ENCODE measurements around the gene RNF103.
A peak's percentile ranks its signal among the peaks of the same experiment; 100 is the strongest.
"Not testable (repeated sequence)": the region's sequence is repeated elsewhere in the genome, so short reads cannot be mapped to it uniquely, and the experiment has no call there.

Gene RNF103

GRCh38 chr2:86615596-86615995 lies 8.1 kb downstream of the RNF103 start:
- Mint-ChIP-seq H3K27ac (no peak overlapping the region), H3K27me3 (ENCODE audit: low read depth) (no peaks in the 10 kb centered on the region), H3K9me3 (no peaks in the 10 kb centered on the region), H3K4me3 (no peak overlapping the region), H3K4me1 (ENCODE audit: low read depth) (peaks cover 38% of the 10 kb centered on the region), H3K36me3 (ENCODE audit: low read depth) (peaks cover 51% of the 10 kb centered on the region)

GRCh38 chr2:86613515-86613914 lies 10.2 kb downstream of the RNF103 start:
- Mint-ChIP-seq H3K27me3 (ENCODE audit: low read depth) (no peaks in the 10 kb centered on the region), H3K36me3 (ENCODE audit: low read depth) (peaks cover 43% of the 10 kb centered on the region), H3K4me1 (ENCODE audit: low read depth) (peaks cover 33% of the 10 kb centered on the region), H3K4me3 (no peak overlapping the region), H3K9me3 (no peaks in the 10 kb centered on the region), H3K27ac (no peak overlapping the region)

- Mint-ChIP-seq H3K9me3 (no peaks in the 10 kb centered on the region), H3K27me3 (ENCODE audit: low read depth) (no peaks in the 10 kb centered on the region), H3K27ac (no peak overlapping the region), H3K4me1 (ENCODE audit: low read depth) (peaks cover 25% of the 10 kb centered on the region), H3K4me3 (no peak overlapping the region), H3K36me3 (ENCODE audit: low read depth) (peaks cover 36% of the 10 kb centered on the region)
Measured at GRCh38 chr2:86610871-86611270, 12.8 kb downstream of the RNF103 start.

- Mint-ChIP-seq H3K4me3 (no peak overlapping the region), H3K27me3 (ENCODE audit: low read depth) (no peaks in the 10 kb centered on the region), H3K27ac (no peak overlapping the region), H3K36me3 (ENCODE audit: low read depth) (peaks cover 46% of the 10 kb centered on the region), H3K4me1 (ENCODE audit: low read depth) (peaks cover 23% of the 10 kb centered on the region), H3K9me3 (no peaks in the 10 kb centered on the region)
Measured at GRCh38 chr2:86608832-86609410, 14.7 kb downstream of the RNF103 start.

- Mint-ChIP-seq H3K4me3 (no peak overlapping the region), H3K27me3 (ENCODE audit: low read depth) (no peaks in the 10 kb centered on the region), H3K27ac (no peak overlapping the region), H3K4me1 (ENCODE audit: low read depth) (peaks cover 5% of the 10 kb centered on the region), H3K36me3 (ENCODE audit: low read depth) (peaks cover 30% of the 10 kb centered on the region), H3K9me3 (no peaks in the 10 kb centered on the region)
Measured at GRCh38 chr2:86603905-86604304, 19.8 kb downstream of the RNF103 start.

- H3K9me3 Mint-ChIP-seq: peaks cover 3% of the 10 kb centered on the region
Measured at GRCh38 chr2:86598966-86599365, 24.7 kb downstream of the RNF103 start.

GRCh38 chr2:86596118-86596517 lies 27.5 kb downstream of the RNF103 start:
- H3K27me3 Mint-ChIP-seq (ENCODE audit: low read depth): peaks cover 25% of the 10 kb centered on the region
- H3K9me3 Mint-ChIP-seq: peaks cover 4% of the 10 kb centered on the region
- no peak overlapping the region for H3K27ac Mint-ChIP-seq
- H3K36me3 Mint-ChIP-seq (ENCODE audit: low read depth): peaks cover 1% of the 10 kb centered on the region
- H3K4me1 Mint-ChIP-seq (ENCODE audit: low read depth): no peaks in the 10 kb centered on the region
- H3K4me3 Mint-ChIP-seq: no peak overlapping the region

More at GRCh38 chr2:86598966-86599365, 24.7 kb downstream of the RNF103 start:
- Mint-ChIP-seq H3K4me1 (ENCODE audit: low read depth) (no peaks in the 10 kb centered on the region), H3K27ac (no peak overlapping the region), H3K4me3 (no peak overlapping the region), H3K36me3 (ENCODE audit: low read depth) (peaks cover 9% of the 10 kb centered on the region), H3K27me3 (ENCODE audit: low read depth) (peaks cover 7% of the 10 kb centered on the region)

GRCh38 chr2:86593266-86593665 lies 30.4 kb downstream of the RNF103 start:
- Mint-ChIP-seq H3K9me3 (peaks cover 12% of the 10 kb centered on the region), H3K27me3 (ENCODE audit: low read depth) (peaks cover 35% of the 10 kb centered on the region), H3K27ac (no peak overlapping the region), H3K4me1 (ENCODE audit: low read depth) (no peaks in the 10 kb centered on the region), H3K4me3 (no peak overlapping the region), H3K36me3 (ENCODE audit: low read depth) (peaks cover 1% of the 10 kb centered on the region)

GRCh38 chr2:86592547-86593230 lies 31.0 kb downstream of the RNF103 start:
- H3K9me3 Mint-ChIP-seq: peaks cover 12% of the 10 kb centered on the region
- peaks cover 36% of the 10 kb centered on the region for H3K27me3 Mint-ChIP-seq (ENCODE audit: low read depth)
- H3K4me3 Mint-ChIP-seq: no peak overlapping the region
- no peaks in the 10 kb centered on the region for H3K4me1 Mint-ChIP-seq (ENCODE audit: low read depth)
- no peak overlapping the region for H3K27ac Mint-ChIP-seq
- peaks cover 1% of the 10 kb centered on the region for H3K36me3 Mint-ChIP-seq (ENCODE audit: low read depth)

- H3K36me3 Mint-ChIP-seq (ENCODE audit: low read depth); H3K4me1 Mint-ChIP-seq (ENCODE audit: low read depth); H3K4me3 Mint-ChIP-seq; H3K27ac Mint-ChIP-seq; H3K9me3 Mint-ChIP-seq: not testable (repeated sequence)
- H3K27me3 Mint-ChIP-seq (ENCODE audit: low read depth): peaks cover 33% of the 10 kb centered on the region
Measured at GRCh38 chr2:86589701-86590100, 34.0 kb downstream of the RNF103 start.

GRCh38 chr2:86584151-86584913 lies 39.3 kb downstream of the RNF103 start:
- peak overlapping the region; percentile 45 for H3K4me3 Mint-ChIP-seq
- peaks cover 9% of the 10 kb centered on the region for H3K27me3 Mint-ChIP-seq (ENCODE audit: low read depth)
- peak overlapping the region; percentile 88 for H3K27ac Mint-ChIP-seq
- H3K9me3 Mint-ChIP-seq: peaks cover 15% of the 10 kb centered on the region
- H3K4me1 Mint-ChIP-seq (ENCODE audit: low read depth): peaks cover 6% of the 10 kb centered on the region
- H3K36me3 Mint-ChIP-seq (ENCODE audit: low read depth): peaks cover 1% of the 10 kb centered on the region

GRCh38 chr2:86580560-86580959 lies 43.1 kb downstream of the RNF103 start:
- H3K27ac Mint-ChIP-seq: no peak overlapping the region
- H3K4me3 Mint-ChIP-seq: no peak overlapping the region
- peaks cover 9% of the 10 kb centered on the region for H3K27me3 Mint-ChIP-seq (ENCODE audit: low read depth)
- peaks cover 1% of the 10 kb centered on the region for H3K36me3 Mint-ChIP-seq (ENCODE audit: low read depth)
- H3K4me1 Mint-ChIP-seq (ENCODE audit: low read depth): peaks cover 6% of the 10 kb centered on the region
- peaks cover 27% of the 10 kb centered on the region for H3K9me3 Mint-ChIP-seq

- Mint-ChIP-seq H3K4me1 (ENCODE audit: low read depth) (no peaks in the 10 kb centered on the region), H3K4me3 (no peak overlapping the region), H3K27ac (no peak overlapping the region), H3K9me3 (peaks cover 21% of the 10 kb centered on the region), H3K36me3 (ENCODE audit: low read depth) (no peaks in the 10 kb centered on the region), H3K27me3 (ENCODE audit: low read depth) (peaks cover 9% of the 10 kb centered on the region)
Measured at GRCh38 chr2:86577817-86578456, 45.7 kb downstream of the RNF103 start.

GRCh38 chr2:86570059-86570458 lies 53.6 kb downstream of the RNF103 start:
- no peak overlapping the region for H3K4me3 Mint-ChIP-seq
- H3K27ac Mint-ChIP-seq: no peak overlapping the region
- H3K4me1 Mint-ChIP-seq (ENCODE audit: low read depth): no peaks in the 10 kb centered on the region
- H3K9me3 Mint-ChIP-seq: peaks cover 4% of the 10 kb centered on the region
- no peaks in the 10 kb centered on the region for H3K36me3 Mint-ChIP-seq (ENCODE audit: low read depth)
- H3K27me3 Mint-ChIP-seq (ENCODE audit: low read depth): peaks cover 3% of the 10 kb centered on the region

Data from T-helper 1 cell treated with Interleukin-12 subunit alpha and Interleukin-12 subunit beta and Interleukin-4 antibody, amounts not matched to agents 30 μg/mL and 1 μg/mL, for 36 hours (primary cell).